Stomach (tissue), 9 donors: ENCODE measurements around the gene SVOPL. TPM values are rescaled to one million over a fixed set of nuclear protein-coding genes. Genes with fewer than 3 reads are reported as not detected.

Experiments
- DNase-seq, 2 donors: peaks; one replicate each; pipeline versions ENCODE4 v3.0.0 to v3.0.0-alpha.2; 2013 to 2019
- H3K27ac ChIP-seq, 5 donors: fragments of 200-600 bp in 4 of 5; sonication (generic) in 4 of 5; one replicate each; pipeline ENCODE4 v1.5.1; 2013 to 2019; ENCODE audit warnings: mild to moderate bottlenecking in 1 of 5, moderate library complexity in 1 of 5
- H3K27me3 ChIP-seq, 3 donors: fragments of 200-600 bp; sonication (generic); one replicate each; pipeline ENCODE4 v1.5.1; 2017 to 2019; ENCODE audit warnings: mixed run types in 1 of 3
- H3K36me3 ChIP-seq, 4 donors: fragments of 200-600 bp; sonication (generic); 1 replicate in 3 of 4; 2 replicates in 1 of 4; pipeline ENCODE4 v1.5.1; 2016 to 2019
- H3K4me1 ChIP-seq, 4 donors: fragments of 200-600 bp; sonication (generic); one replicate each; pipeline ENCODE4 v1.5.1; 2016 to 2019
- H3K4me3 ChIP-seq, 4 donors: fragments of 200-600 bp; sonication (generic) in 3 of 4; one replicate each; pipeline ENCODE4 v1.5.1; 2016 to 2019; ENCODE audit warnings: mild to moderate bottlenecking in 1 of 4
- H3K9me3 ChIP-seq, 4 donors: fragments of 200-600 bp; sonication (generic); one replicate each; pipeline ENCODE4 v1.5.1; 2016 to 2019
- EP300 ChIP-seq: sonication (generic); formaldehyde crosslinking; IDR thresholded peaks from one replicate; pipeline ENCODE4 v1.6.1; 2017; ENCODE audit warnings: antibody characterized with exemption
- POLR2A ChIP-seq, 4 donors: fragments of 450-650 bp; IDR thresholded peaks; one replicate each; pipeline ENCODE4 v1.6.1; 2016; ENCODE audit warnings: antibody characterized with exemption in 4 of 4, control low read depth in 2 of 4, mild to moderate bottlenecking in 1 of 4, moderate library complexity in 1 of 4
- POLR2AphosphoS5 ChIP-seq, 3 donors: sonication (generic); formaldehyde crosslinking; IDR thresholded peaks; one replicate each; pipeline ENCODE4 v1.6.1; 2016; ENCODE audit warnings: antibody characterized with exemption in 3 of 3
- WGBS, 5 donors: extraction: QIAGEN DNeasy Blood & Tissue Kit in 3 of 5; methylation state at CpG; one replicate each; pipeline versions ENCODE4 v1.1.5 to v1.1.7; 2013 to 2018; 5-methylcytosine and 5-hydroxymethylcytosine counted together
- intact Hi-C: fragments of 100-400 bp; cut with DNase I; formaldehyde crosslinking; loops from one replicate; pipeline ENCODE4 v1.15.1; 2023; ENCODE audit warnings: low total_unique reads
- polyA plus RNA-seq, 3 donors: library from polyadenylated mRNA; stranded (reverse); fragments of 200-250 nt; gene quantifications; one replicate each; pipeline ENCODE4 v1.2.3, GENCODE V29; 2013
- total RNA-seq, 5 donors: library from RNA; depleted of rRNA; stranded (reverse); fragments of >200 nt; gene quantifications; one replicate each; pipeline versions ENCODE4 v1.1.0 to v1.2.3, GENCODE V29; 2014 to 2016
- TF ChIP-seq, protein P1 (sequence below), 7 experiments: fragments of 450-650 bp in 4 of 7; fragments of 200-600 bp in 3 of 7; sonication (generic) in 3 of 7; IDR thresholded peaks; one replicate each; pipeline ENCODE4 v1.5.1; 2016 to 2019; ENCODE audit warnings: antibody characterized with exemption in 7 of 7, control low read depth in 2 of 7, mild to moderate bottlenecking in 1 of 7
- donor health status: healthy with polysubstance abuse.
- donor health status: Bipolar disorder and iron deficiency.
- donor health status: healthy.

Gene SVOPL
- total and polyA plus RNA-seq, 8 donors, result under 0.01 to 2.3 (median 0.13) TPM; not detected in 5

DNA sequence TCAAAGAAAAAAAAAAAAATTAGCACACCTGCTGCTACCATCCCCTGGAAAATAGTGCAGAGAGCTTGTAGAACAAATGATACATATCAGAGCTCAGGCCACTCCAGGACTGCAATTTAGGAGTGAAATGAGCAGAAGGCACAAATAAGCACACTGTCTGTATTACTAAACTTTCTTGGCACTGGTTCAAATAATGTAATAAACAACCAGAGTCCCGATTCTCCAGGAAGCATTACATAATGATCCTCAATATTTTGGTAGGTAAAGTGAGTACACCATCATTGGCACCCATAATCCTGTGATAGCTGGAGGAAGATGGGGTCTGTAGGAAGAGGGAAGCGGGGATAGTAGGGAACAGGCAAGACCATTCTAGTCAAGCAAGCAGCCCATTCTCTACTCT is 74.3 kb downstream of the SVOPL start:
- Histone ChIP-seq H3K36me3 (no peaks in the 10 kb centered on the region), H3K4me3 (no peak overlapping the region), H3K27ac (no peak overlapping the region), H3K9me3 (no peaks in the 10 kb centered on the region), H3K27me3 (no peaks in the 10 kb centered on the region), H3K4me1 (peaks cover 0 to 10% (median 0%) of the 10 kb centered on the region in 4 donors)
- TF ChIP-seq, protein P1, sequence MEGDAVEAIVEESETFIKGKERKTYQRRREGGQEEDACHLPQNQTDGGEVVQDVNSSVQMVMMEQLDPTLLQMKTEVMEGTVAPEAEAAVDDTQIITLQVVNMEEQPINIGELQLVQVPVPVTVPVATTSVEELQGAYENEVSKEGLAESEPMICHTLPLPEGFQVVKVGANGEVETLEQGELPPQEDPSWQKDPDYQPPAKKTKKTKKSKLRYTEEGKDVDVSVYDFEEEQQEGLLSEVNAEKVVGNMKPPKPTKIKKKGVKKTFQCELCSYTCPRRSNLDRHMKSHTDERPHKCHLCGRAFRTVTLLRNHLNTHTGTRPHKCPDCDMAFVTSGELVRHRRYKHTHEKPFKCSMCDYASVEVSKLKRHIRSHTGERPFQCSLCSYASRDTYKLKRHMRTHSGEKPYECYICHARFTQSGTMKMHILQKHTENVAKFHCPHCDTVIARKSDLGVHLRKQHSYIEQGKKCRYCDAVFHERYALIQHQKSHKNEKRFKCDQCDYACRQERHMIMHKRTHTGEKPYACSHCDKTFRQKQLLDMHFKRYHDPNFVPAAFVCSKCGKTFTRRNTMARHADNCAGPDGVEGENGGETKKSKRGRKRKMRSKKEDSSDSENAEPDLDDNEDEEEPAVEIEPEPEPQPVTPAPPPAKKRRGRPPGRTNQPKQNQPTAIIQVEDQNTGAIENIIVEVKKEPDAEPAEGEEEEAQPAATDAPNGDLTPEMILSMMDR (IDR thresholded peaks at IDR 0.05), result no peak
- TF ChIP-seq POLR2AphosphoS5 (IDR thresholded peaks at IDR 0.05), result no peak
- no peak for TF ChIP-seq POLR2A (IDR thresholded peaks at IDR 0.05)
- no peak for TF ChIP-seq EP300
- intact Hi-C loops, result no loop called here
- no peak for DNase-seq
- 58 to 69% (median 61%) methylated on average over 2 of the region's 2 CpGs for WGBS, 5 donors

DNA sequence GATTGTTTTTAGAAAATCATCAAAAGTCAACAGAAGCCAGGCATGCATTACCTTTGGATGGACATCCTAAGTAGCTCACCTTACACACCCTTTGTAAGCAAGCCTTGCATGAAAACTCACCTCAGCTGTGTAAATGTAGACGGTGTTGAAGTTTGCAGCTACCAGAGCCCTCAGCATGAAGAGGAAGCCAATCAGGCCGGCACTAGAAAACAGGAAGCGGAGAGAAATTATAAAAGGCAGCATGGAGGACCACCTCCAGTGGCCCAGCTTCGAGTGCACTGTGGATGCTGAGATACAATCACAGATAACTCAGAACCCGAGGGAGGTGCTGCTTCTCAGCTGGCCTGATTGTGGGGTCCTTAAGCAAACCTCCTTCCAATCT is 75.3 kb downstream of the SVOPL start:
- H3K4me3 ChIP-seq, result no peak overlapping the region
- TF ChIP-seq POLR2A (IDR thresholded peaks at IDR 0.05) (no peak), EP300 (no peak), POLR2AphosphoS5 (IDR thresholded peaks at IDR 0.05) (no peak)
- TF ChIP-seq, protein P1 (IDR thresholded peaks at IDR 0.05), result no peak
- no peaks in the 10 kb centered on the region for H3K36me3 ChIP-seq
- H3K4me1 ChIP-seq, result peaks cover 0 to 10% (median 0%) of the 10 kb centered on the region in 4 donors
- H3K27ac ChIP-seq, result no peak overlapping the region
- H3K27me3 ChIP-seq, result no peaks in the 10 kb centered on the region
- H3K9me3 ChIP-seq, result no peaks in the 10 kb centered on the region
- whole genome bisulfite sequencing, 5 donors, result 31 to 42% (median 39%) methylated on average over 5 of the region's 5 CpGs
- intact Hi-C loops, result no loop called here
- DNase-seq, result peak in 1 of 2 donors; percentile 66

DNA sequence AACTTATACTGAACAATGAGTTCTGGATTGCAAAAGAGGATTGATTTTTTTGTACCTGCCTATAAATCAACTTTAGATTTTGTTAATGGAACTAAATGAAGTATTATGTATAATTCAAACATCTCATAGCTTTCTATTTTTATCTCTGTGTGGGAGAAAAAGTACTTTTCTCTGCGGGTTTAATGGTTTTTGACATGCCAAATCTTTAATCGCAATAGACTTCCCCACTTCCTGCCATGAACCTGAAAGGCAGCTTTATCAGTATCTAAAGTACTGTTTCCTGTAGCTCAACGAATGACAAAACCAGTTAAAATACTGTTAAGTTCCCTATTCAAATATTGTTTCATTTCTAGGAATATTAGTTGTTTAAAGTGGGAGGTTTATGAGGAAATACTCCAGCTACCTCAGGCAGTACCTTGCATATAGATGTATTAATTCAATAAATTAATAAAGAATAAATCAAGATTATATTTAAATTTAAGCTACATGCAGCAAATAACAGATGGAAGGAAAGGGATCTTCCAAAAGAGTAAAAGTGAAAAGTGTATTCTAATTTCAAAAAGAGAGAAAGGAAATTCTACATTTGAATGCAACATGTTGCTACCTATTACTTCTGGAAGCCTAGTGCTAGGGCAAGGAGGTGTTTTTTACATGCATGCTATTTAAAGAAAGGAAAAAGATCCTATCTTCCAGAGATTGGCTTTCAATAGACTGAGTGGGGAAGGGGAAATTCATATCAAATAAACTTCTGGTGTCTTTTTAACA is 75.9 kb downstream of the SVOPL start:
- no peak for TF ChIP-seq POLR2AphosphoS5 (IDR thresholded peaks at IDR 0.05)
- TF ChIP-seq, protein P1 (IDR thresholded peaks at IDR 0.05), result no peak
- no peak for TF ChIP-seq EP300
- TF ChIP-seq POLR2A (IDR thresholded peaks at IDR 0.05), result no peak
- Histone ChIP-seq H3K4me1 (peaks cover 0 to 10% (median 0%) of the 10 kb centered on the region in 4 donors), H3K27ac (no peak overlapping the region), H3K27me3 (no peaks in the 10 kb centered on the region), H3K36me3 (no peaks in the 10 kb centered on the region), H3K9me3 (no peaks in the 10 kb centered on the region), H3K4me3 (no peak overlapping the region)
- 8 to 19% (median 10%) methylated on average over 3 of the region's 3 CpGs for WGBS, 5 donors
- peak in 1 of 2 donors; percentile 32 for DNase-seq
- intact Hi-C loops, result no loop called here

DNA sequence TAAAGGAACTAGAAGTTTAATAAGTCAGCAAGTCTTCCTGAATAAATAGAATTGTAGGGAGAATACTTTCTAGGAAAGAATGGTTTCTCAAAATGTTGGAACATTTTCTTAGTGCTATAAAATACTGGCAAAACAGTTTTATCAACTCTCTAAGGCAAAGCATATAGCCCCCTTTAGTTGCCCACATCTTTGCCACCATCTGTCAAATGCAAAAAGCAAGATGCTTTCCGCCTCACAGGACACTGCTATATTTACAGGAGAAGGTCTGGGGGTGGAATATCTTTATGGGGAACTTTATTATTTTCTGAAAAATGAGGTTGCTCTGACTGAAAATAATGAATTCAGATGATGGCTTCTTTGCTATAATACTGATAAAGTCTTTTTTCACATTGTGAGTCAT is 78.3 kb downstream of the SVOPL start:
- TF ChIP-seq EP300 (no peak), POLR2A (IDR thresholded peaks at IDR 0.05) (no peak)
- WGBS, 5 donors, result 85 to 97% (median 94%) methylated on average over 1 of the region's 1 CpG
- H3K9me3 ChIP-seq, result no peaks in the 10 kb centered on the region
- H3K27me3 ChIP-seq, result no peaks in the 10 kb centered on the region
- H3K36me3 ChIP-seq, result no peaks in the 10 kb centered on the region
- H3K4me1 ChIP-seq, result peaks cover 0 to 10% (median 0%) of the 10 kb centered on the region in 4 donors
- no peak overlapping the region for H3K4me3 ChIP-seq
- DNase-seq, result no peak
- no peak overlapping the region for H3K27ac ChIP-seq
- intact Hi-C loops, result no loop called here

DNA sequence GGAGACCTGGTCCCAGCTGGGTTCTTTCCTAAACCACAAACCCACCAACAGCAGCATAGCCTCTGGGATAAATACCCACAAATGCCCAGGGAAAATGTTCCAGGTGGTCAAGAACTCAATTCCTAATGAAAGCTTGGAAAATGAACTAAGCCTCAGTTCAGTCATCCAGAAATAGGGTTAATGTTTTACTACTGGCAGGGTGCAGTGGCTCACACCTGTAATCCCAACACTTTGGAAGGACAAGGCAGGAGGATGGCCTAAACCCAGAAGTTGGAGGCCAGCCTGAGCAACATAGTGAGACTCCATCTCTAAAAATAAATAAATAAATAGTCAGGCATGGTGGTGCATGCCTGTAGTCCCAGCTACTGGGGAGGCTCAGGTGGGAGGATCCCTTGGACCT is 82.2 kb downstream of the SVOPL start:
- Histone ChIP-seq H3K4me3 (no peak overlapping the region), H3K27ac (no peak overlapping the region), H3K36me3 (no peaks in the 10 kb centered on the region), H3K4me1 (peaks cover 0 to 3% (median 1%) of the 10 kb centered on the region in 4 donors), H3K27me3 (no peaks in the 10 kb centered on the region), H3K9me3 (no peaks in the 10 kb centered on the region)
- TF ChIP-seq POLR2AphosphoS5 (IDR thresholded peaks at IDR 0.05), result no peak
- no peak for TF ChIP-seq EP300
- TF ChIP-seq, protein P1 (IDR thresholded peaks at IDR 0.05), result no peak
- no peak for TF ChIP-seq POLR2A (IDR thresholded peaks at IDR 0.05)
- no peak for DNase-seq
- intact Hi-C loops, result no loop called here
